Rectal smooth muscle tissue (tissue), 1 donor: Measurements from ENCODE around the gene SLC24A4.

Experiments
- H3K27ac ChIP-seq: one replicate; pipeline ENCODE4 v1.7.0; 2013; ENCODE audit warnings: low read depth, low read length, inconsistent platforms
- H3K27me3 ChIP-seq: one replicate; pipeline ENCODE4 v1.7.0; 2013; ENCODE audit warnings: low read length; ENCODE audit not compliant: control insufficient read depth, insufficient read depth
- H3K36me3 ChIP-seq: one replicate; pipeline ENCODE4 v1.7.0; 2013; ENCODE audit warnings: low read length; ENCODE audit not compliant: control insufficient read depth, insufficient read depth
- H3K4me1 ChIP-seq: one replicate; pipeline ENCODE4 v1.7.0; 2013; ENCODE audit warnings: low read length; ENCODE audit not compliant: control insufficient read depth, insufficient read depth
- H3K4me3 ChIP-seq: one replicate; pipeline ENCODE4 v1.7.0; 2013; ENCODE audit warnings: low read length
- H3K9ac ChIP-seq: one replicate; pipeline ENCODE4 v1.7.0; 2013; ENCODE audit warnings: low read length

Gene SLC24A4

DNA sequence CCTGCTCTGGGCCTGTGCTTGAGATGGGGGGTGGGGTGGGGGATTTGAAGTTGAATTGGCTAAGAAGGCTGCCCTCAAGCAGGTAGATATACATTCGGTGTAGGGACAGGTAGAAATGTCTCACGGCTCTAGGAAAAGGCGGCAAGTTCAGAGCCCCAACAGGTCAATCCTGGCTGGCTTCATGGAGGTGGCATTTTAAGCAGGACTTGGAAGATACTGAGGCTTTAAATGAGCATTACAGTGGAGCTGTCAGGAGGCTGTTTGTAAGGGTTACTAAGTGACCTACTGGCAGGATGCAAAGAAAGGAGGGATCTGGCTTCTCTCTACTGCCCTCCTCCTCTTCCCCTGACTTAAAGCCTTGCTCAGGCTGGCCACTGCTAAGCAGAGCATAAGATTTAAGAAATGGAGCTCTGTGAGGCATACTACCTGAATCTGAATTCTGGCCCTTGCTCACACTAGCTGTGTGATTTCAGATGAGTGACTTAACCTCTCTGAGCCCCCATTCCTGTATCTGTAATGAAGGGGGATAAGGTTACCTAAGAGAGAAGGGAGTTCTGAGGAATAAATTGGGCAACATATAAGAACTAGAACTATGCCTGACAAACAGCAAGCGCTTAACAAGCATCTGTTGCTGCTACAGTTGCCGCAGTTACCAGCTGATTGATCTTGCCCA is 61.6 kb downstream of the SLC24A4 start:
- no peaks in the 10 kb centered on the region for H3K4me1 ChIP-seq
- H3K4me3 ChIP-seq: no peak overlapping the region
- no peaks in the 10 kb centered on the region for H3K27me3 ChIP-seq
- H3K27ac ChIP-seq: no peak overlapping the region
- H3K36me3 ChIP-seq: no peaks in the 10 kb centered on the region
- H3K9ac ChIP-seq: no peak overlapping the region

DNA sequence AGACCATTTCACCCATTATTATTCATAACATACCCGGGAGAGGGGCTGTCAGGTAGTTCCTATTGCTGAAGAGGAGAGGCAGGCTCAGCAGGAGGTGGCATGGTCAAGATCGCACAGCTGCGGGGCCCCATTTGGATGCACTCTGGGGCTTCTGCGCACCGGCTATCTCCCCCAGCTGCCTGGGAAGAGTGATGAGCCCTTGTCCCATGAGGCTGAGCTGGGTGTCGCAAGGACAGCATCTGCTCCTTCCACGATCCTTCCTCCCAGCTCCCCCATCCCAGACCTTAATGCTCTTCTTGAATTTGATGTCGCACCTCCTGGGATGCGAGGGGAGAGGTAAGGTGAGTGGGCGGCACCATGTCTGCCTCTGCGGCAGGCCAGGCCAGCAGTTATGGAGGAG is 62.6 kb downstream of the SLC24A4 start:
- no peaks in the 10 kb centered on the region for H3K27me3 ChIP-seq
- no peaks in the 10 kb centered on the region for H3K4me1 ChIP-seq
- H3K36me3 ChIP-seq: no peaks in the 10 kb centered on the region
- no peak overlapping the region for H3K27ac ChIP-seq
- no peak overlapping the region for H3K9ac ChIP-seq
- H3K4me3 ChIP-seq: no peak overlapping the region

DNA sequence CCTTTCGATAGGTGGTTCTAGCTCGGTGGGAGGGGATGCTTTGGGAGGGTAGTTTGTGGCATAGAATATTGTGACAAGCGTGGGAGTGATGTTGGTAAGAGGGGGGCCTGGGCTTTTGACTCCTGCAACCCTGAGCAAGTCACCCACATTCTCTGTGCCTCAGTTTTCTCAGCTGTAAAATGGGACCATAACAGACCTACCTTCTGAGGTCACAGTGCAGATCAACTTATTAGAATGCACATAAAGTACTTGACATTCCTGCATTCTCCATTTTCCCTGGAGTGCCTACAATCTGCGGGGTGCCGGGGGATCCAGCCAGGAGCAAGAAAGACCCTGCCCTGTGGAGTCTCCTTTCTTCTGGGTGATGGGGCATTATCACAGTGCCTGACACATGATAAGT is 63.2 kb downstream of the SLC24A4 start:
- no peaks in the 10 kb centered on the region for H3K4me1 ChIP-seq
- no peak overlapping the region for H3K9ac ChIP-seq
- H3K27me3 ChIP-seq: no peaks in the 10 kb centered on the region
- H3K4me3 ChIP-seq: no peak overlapping the region
- H3K36me3 ChIP-seq: no peaks in the 10 kb centered on the region
- H3K27ac ChIP-seq: no peak overlapping the region

DNA sequence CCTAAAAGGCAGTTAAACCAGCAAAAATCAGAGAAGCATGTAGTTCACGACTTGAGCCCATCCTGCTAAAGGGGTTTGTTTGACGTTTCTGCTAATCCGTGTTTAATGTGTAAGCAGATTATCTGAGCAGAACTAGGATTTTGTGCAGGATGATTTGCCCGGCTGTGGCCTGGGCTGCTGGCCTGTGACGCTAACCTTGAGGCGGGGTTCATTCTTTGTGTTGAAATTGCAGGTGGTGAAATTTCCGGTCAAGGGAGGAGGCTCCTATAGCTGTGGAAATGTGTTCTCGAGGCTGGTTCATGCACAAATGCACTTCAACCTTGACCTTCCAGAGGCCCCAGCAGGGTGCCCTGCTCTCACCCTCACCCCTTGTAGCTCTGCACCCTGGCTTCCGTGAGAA is 63.7 kb downstream of the SLC24A4 start:
- Histone ChIP-seq H3K4me3 (no peak overlapping the region), H3K36me3 (no peaks in the 10 kb centered on the region), H3K4me1 (no peaks in the 10 kb centered on the region), H3K27ac (no peak overlapping the region), H3K9ac (no peak overlapping the region), H3K27me3 (no peaks in the 10 kb centered on the region)

DNA sequence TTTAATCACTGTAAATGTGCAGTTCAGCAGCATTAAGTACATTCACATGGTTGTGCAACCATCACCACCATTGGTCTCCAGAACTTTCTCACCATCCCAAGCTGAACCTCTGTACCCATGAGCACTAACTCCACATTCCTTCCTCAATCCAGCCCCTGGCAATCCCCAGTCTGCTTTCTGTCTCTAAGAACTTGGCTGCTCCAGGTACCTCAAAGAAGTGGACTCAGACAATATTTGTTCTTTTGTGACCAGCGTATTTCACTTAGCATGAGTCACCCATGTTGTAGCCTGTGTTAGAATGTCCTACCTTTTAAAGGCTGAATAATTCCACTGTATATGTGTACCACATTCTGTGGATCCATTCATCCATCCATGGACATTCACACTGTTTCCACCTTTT is 64.6 kb downstream of the SLC24A4 start:
- Histone ChIP-seq H3K4me3 (no peak overlapping the region), H3K9ac (no peak overlapping the region), H3K36me3 (no peaks in the 10 kb centered on the region), H3K4me1 (no peaks in the 10 kb centered on the region), H3K27me3 (no peaks in the 10 kb centered on the region), H3K27ac (no peak overlapping the region)

DNA sequence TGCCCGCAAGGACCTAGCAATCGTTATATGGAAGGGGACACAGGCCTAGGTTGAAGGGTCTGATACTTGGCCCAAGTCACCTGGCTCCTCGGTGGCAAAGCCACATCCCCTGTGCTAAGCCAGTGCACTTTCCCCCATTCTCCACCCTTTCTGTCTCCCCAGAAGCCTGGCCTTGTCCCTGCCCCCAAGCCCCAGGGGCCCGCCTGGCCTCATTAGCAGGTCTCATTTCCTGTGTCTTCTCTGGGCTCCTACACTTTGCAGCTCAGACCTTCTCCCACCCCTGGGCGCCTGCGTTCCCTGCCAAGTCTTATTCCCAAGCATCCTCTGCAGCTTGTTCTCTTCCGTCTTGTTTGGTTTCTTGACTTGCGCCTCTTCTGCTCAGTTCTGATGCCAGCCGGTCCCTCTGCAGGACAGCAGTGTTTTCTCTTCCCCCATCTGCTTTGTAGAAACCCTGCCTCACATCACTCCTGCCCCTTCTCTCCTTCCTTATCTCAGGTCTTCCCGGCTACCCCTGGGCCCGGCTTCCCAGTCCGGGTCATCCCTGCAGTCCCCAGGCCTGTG is 66.7 kb downstream of the SLC24A4 start:
- H3K27me3 ChIP-seq: no peaks in the 10 kb centered on the region

DNA sequence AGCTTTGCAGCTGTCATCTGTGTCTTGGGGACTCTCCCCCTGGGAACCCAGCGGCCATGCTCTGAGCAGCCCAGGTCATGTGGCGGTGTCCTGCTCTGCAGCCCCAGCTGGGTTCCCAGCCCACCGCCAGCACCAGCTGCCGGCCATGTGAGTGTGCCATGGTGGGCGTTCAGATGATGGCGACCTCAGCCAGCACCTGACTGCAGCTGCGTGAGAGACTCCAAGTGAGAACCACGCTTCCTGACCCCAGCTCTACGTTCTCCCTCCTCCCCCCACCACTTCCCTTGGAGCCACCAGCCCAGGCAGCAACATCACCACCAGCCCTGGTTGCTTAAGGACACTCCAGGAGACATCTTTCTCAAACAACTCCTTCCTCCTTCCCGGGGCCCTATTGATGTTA is 68.8 kb downstream of the SLC24A4 start:
- Histone ChIP-seq H3K27ac (no peak overlapping the region), H3K9ac (no peak overlapping the region), H3K27me3 (no peaks in the 10 kb centered on the region), H3K4me1 (no peaks in the 10 kb centered on the region), H3K36me3 (no peaks in the 10 kb centered on the region), H3K4me3 (no peak overlapping the region)

More for the DNA sequence above, 66.7 kb downstream of the SLC24A4 start:
- no peak overlapping the region for H3K4me3 ChIP-seq
- H3K36me3 ChIP-seq: no peaks in the 10 kb centered on the region
- H3K9ac ChIP-seq: no peak overlapping the region
- no peak overlapping the region for H3K27ac ChIP-seq
- H3K4me1 ChIP-seq: no peaks in the 10 kb centered on the region

DNA sequence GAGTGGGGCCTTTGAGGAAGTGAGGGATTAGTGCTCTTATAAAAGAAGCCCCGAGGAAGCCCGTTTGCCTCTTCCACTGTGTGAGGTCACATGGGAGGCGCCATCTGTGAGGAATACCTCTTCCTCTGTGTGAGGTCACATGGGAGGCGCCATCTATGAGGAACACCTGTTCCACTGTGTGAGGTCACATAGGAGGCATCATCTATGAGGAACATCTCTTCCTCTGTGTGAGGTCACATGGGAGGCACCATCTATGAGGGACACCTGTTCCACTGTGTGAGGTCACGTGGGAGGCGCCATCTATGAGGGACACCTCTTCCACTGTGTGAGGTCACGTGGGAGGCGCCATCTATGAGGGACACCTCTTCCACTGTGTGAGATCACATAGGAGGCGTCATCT is 69.7 kb downstream of the SLC24A4 start:
- H3K4me3 ChIP-seq: no peak overlapping the region
- no peak overlapping the region for H3K9ac ChIP-seq
- H3K27ac ChIP-seq: no peak overlapping the region
- no peaks in the 10 kb centered on the region for H3K27me3 ChIP-seq
- H3K4me1 ChIP-seq: no peaks in the 10 kb centered on the region
- H3K36me3 ChIP-seq: no peaks in the 10 kb centered on the region

DNA sequence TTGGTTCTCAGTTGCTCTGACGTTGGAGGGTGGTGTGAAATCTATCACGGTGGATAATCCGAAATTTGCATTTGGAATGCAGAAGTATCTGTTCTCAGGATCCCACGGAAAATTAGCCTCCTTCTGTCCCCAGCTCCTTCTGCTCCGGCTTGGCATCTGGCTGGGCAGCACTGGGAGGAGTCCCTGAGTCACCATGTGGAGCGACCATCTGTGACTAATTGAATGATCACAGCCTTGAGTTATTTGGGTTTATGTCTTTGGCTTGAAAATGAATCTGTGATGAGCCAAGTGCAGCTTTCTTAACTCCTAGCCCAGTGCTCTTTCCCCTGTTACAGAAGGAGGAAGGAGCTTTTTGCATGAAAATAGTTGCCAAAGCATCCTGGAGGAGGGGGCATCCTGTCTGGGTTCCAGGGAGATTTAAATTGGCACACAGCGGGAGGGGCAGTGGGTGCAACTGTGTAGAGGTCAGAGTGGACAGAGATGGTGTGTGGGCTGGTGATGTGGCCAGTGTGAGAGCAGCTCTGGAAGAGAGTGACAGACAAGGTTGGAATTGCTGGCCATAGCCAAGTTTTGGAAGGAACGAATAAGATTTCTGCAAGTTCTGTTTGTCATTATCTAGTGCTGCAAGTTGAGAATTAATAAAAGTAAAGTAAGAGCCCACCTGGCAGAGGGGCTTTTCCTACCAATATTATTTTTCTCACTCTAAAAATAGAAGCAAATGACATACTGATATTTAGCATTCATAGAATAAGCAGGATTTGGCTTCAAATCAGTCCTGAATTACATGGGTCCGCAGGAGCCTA is 74.4 kb downstream of the SLC24A4 start:
- H3K4me3 ChIP-seq: no peak overlapping the region
- H3K27ac ChIP-seq: no peak overlapping the region
- no peaks in the 10 kb centered on the region for H3K36me3 ChIP-seq
- no peaks in the 10 kb centered on the region for H3K27me3 ChIP-seq
- no peak overlapping the region for H3K9ac ChIP-seq
- no peaks in the 10 kb centered on the region for H3K4me1 ChIP-seq

DNA sequence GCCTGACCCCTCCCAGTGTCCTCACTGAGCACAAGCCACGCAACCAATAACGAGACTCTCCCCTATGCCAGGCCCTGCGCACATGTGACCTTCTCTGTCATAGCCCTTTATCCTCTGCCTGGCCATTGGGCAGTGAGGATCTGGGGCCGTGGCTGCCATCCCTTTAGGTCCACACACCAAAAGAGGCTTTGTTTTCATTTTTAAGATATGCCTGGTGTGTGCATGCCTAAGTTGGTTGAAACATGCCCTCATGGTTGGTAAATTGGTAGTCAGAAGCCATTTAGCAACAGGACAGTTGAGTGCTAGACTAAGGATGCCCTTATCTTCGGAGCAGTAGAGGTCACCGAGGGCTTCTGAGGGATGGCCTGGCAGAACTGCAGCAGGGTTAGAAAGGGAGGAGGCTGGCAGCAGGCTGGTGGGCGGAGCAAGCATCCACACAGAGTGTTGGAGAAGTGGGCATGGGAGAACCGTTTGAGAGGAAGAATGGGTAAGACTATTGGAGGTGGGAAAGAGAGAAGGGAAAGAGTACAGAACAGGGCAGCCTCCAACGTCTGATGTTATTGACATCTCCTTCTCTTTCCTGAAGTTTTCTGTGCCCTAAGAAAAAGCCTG is 75.1 kb downstream of the SLC24A4 start:
- H3K36me3 ChIP-seq: no peaks in the 10 kb centered on the region
- H3K27me3 ChIP-seq: no peaks in the 10 kb centered on the region
- no peak overlapping the region for H3K9ac ChIP-seq
- H3K4me1 ChIP-seq: no peaks in the 10 kb centered on the region
- no peak overlapping the region for H3K27ac ChIP-seq
- H3K4me3 ChIP-seq: no peak overlapping the region

DNA sequence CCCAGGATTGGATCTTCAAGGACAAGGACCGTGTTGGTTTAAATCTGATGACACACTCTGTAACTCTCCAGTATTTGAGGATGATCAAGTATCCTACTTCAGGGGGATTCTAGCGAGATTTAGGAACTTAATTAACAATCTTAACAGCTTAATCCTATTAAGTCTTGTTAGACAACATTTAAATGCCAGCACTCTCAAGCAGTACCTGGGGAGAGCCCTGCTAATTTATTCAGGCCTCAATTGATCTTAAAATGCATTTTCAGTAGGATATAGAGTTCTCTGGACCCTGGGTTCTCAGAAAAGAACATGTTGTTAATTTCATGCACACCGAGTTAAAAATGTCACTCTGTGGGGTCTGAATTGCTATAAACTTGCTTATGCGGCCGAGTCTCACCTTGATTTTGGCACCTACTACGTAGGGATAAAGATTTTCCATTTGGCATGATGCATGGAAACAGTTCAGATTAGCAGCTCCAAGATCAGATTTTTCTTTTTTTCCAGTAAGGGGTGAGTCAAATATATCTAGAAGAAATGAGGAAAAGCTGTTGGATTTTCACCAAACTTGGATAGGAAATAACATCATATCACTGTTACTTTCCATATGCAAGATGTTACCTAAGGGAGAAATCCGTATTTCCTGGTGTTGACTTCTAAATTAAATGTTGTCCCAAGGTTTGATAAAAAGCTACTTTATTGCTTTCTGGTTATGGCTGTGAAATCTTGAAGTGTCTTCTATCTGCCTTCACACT is 76.1 kb downstream of the SLC24A4 start:
- H3K4me1 ChIP-seq: no peaks in the 10 kb centered on the region
- no peak overlapping the region for H3K27ac ChIP-seq
- no peak overlapping the region for H3K4me3 ChIP-seq

More for the DNA sequence above, 76.1 kb downstream of the SLC24A4 start:
- H3K27me3 ChIP-seq: no peaks in the 10 kb centered on the region
- no peaks in the 10 kb centered on the region for H3K36me3 ChIP-seq
- H3K9ac ChIP-seq: no peak overlapping the region
